Fibroblast of upper back skin (primary cell): ENCODE results near the gene PXMP2.
"Not testable (repeated sequence)": the region's sequence is repeated elsewhere in the genome, so short reads cannot be mapped to it uniquely, and the experiment has no call there.

Source experiments
- DNase-seq: peaks from one replicate; pipeline ENCODE4 v3.0.0-alpha.2; 2013

Gene PXMP2

GRCh38 chr12:132660996-132661395, 26.4 kb upstream of the PXMP2 start:
- DNase-seq = no peak

- no peak for DNase-seq
Observed at GRCh38 chr12:132661972-132662371, 25.4 kb upstream of the PXMP2 start.

- no peak for DNase-seq
Observed at GRCh38 chr12:132662901-132663755, 24.3 kb upstream of the PXMP2 start.

- DNase-seq = no peak
Observed at GRCh38 chr12:132664206-132665148, 22.9 kb upstream of the PXMP2 start.

GRCh38 chr12:132665149-132665491, 22.3 kb upstream of the PXMP2 start:
- no peak for DNase-seq

- no peak for DNase-seq
Observed at GRCh38 chr12:132665794-132666193, 21.6 kb upstream of the PXMP2 start.

GRCh38 chr12:132668191-132669088, 18.9 kb upstream of the PXMP2 start:
- no peak for DNase-seq

GRCh38 chr12:132669166-132669879, 18.1 kb upstream of the PXMP2 start:
- no peak for DNase-seq

- no peak for DNase-seq
Observed at GRCh38 chr12:132672116-132672515, 15.3 kb upstream of the PXMP2 start.

GRCh38 chr12:132672678-132673077, 14.7 kb upstream of the PXMP2 start:
- no peak for DNase-seq

GRCh38 chr12:132673288-132674179, 13.9 kb upstream of the PXMP2 start:
- no peak for DNase-seq

- no peak for DNase-seq
Observed at GRCh38 chr12:132674561-132674960, 12.8 kb upstream of the PXMP2 start.

- DNase-seq = no peak
Observed at GRCh38 chr12:132675757-132676432, 11.5 kb upstream of the PXMP2 start.

GRCh38 chr12:132677492-132677891, 9.9 kb upstream of the PXMP2 start:
- no peak for DNase-seq

- DNase-seq = no peak
Observed at GRCh38 chr12:132685400-132685799, 2.0 kb upstream of the PXMP2 start.

GRCh38 chr12:132686825-132687210, 569 bp upstream of the PXMP2 start:
- no peak for DNase-seq

GRCh38 chr12:132689227-132689626, 1.8 kb downstream of the PXMP2 start:
- DNase-seq = no peak

GRCh38 chr12:132690112-132690511, 2.7 kb downstream of the PXMP2 start:
- DNase-seq = no peak

GRCh38 chr12:132692030-132692429, 4.6 kb downstream of the PXMP2 start:
- not testable (repeated sequence) for DNase-seq

- not testable (repeated sequence) for DNase-seq
Observed at GRCh38 chr12:132694888-132695287, 7.5 kb downstream of the PXMP2 start.
